Frontal cortex (tissue), 4 donors: ENCODE data around the gene SLFN12L. TPM values are rescaled to one million over a fixed set of nuclear protein-coding genes. Genes with fewer than 3 reads are reported as not detected.
"Not testable (repeated sequence)": the region's sequence is repeated elsewhere in the genome, so short reads cannot be mapped to it uniquely, and the experiment has no call there.

ENCODE experiments used
- DNase-seq, 2 donors: peaks; one replicate each; pipeline ENCODE4 v3.0.0; 2012; ENCODE audit warnings: low spot score in 2 of 2
- FAIRE-seq: peaks from 2 replicates; lab custom pipeline; 2012; peaks lifted over from hg19 to GRCh38; lab: Jason Lieb, UNC
- total RNA-seq: library from RNA; depleted of rRNA; stranded (reverse); fragments of >200 nt; gene quantifications from one replicate; pipeline ENCODE4 v1.2.3, GENCODE V29; 2014
- donor health status: control.
- donor health status: control.
- donor health status: control.

Gene SLFN12L
- total RNA-seq, 1 donor from 2014 or later = 0.41 TPM

DNA sequence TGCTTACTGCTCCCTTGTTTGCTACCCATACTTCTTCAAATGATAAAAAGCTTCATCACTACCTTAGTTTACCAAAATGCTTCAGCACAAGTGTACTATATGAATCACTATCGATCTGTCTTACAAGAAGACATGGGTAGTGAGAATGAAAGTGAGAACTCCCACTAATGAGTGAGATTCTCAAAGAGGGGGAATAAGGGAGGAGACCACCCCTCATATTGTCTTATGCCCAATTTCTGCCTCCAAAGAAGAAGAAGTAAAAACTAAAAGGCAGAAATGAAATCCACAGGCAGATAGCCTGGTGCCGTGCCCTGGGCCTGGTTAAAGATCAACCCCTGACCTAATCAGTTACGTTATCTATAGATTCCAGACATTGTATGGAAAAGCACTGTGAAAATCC lies 29.8 kb downstream of the SLFN12L start:
- not testable (repeated sequence) for FAIRE-seq, DNase-seq

DNA sequence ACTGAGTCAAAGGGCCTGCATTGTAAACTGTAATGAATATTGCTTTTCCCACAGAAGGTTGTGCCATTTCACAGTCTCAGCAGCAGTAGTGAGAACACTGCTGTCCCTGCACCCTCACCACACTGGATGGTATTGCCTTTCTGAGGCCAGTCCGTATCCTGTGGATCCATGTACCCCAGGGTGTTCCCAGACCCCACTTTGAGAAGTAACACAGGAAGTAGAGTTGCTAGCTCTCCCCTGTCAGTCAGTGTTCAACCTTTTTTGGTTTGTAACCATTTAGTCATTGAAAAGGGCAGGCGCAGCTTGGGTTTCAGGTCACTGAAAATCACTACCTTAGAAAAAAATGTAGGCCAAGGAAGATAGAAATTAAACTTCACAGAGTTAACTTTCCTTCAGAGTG lies 37.9 kb downstream of the SLFN12L start:
- FAIRE-seq = no peak
- no peak for DNase-seq

GRCh38 chr17:35498448-35499178 lies 38.9 kb downstream of the SLFN12L start:
- no peak for FAIRE-seq
- DNase-seq = no peak

DNA sequence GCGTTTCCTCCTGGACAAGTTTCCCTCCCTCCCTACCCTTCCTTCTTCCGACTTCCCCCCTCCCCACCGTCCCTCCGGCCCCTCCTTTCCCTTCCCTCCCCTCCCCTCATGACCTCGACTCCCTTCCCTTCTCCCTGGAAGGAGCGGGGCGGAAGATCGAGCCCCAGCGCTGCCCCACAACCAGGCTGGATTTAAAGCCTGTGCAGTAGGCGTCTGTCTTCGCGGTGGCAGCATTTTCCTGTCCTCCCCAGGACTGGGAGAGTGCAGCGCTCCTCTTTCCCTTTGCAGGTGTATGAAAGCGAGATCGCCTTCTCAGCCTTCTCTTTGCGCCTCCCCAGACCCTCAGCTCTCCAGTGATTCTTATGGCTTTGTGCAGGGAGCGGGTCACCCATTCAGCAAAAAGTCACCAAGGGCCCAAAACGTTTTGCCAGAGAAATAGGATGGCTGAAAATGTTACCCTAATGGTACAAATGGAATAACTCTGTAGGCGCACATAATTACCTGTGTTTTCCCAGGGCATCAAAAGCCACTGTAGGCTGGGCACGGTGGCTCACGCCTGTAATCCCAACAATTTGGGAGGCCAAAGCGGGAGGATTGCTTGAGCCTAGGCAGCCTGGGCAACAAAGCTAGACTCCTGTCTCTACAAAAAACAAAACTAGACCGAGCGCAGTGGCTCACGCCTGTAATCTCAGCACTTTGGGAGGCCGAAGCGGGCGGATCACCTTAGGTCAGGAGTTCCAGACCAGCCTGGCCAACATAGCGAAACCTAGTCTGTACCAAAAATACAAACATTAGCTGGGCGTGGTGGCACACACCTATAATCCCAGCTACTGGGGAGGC lies 40.8 kb downstream of the SLFN12L start:
- DNase-seq (no peak), FAIRE-seq (no peak)

- DNase-seq = no peak
- no peak for FAIRE-seq
Observed at GRCh38 chr17:35493040-35493439, 44.4 kb downstream of the SLFN12L start.

- FAIRE-seq = no peak
- DNase-seq = no peak
Observed at GRCh38 chr17:35491417-35491816, 46.1 kb downstream of the SLFN12L start.

GRCh38 chr17:35489944-35490343 lies 47.5 kb downstream of the SLFN12L start:
- DNase-seq (no peak), FAIRE-seq (no peak)

GRCh38 chr17:35488991-35489390 lies 48.5 kb downstream of the SLFN12L start:
- no peak for FAIRE-seq
- no peak for DNase-seq

DNA sequence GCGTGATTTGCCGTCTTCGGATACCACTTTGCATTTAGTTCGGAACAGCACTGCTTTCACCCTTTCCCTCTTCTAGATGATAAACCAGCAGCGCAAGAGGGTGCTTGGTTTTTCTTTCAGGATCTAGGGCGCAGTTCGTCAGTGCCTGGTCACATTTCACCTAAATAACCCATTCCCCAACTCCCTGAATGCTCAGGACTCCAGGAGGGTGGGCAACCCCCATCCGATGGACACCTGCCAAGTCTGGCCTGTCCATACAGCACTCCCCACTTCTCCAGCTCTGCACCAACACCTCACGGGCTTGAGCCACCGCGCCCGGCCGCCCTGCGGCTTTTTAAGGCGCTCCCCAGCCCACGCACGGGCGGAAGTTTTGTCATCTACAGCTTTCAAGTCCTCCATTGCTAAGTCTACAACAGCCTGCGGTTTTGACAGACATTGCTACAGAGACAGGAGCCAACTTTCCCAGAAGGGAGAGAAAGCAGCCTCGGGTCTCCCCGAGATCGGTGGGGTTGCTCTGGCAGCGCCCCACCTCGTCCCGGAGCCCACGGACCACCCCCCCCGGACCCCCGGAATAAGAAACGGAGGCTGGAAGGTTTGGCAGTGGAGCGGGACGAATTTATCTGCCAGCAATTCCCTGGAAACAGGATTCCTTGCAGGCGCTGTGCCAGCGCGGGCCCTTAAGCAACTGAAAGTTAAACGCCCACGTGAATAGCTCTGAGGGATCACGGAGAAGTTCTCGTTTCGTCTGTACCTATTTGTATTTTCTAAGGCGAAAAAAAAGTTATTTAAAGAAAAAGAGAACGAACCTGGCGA lies 50.4 kb downstream of the SLFN12L start:
- no peak for DNase-seq
- FAIRE-seq = no peak

- DNase-seq = no peak
- FAIRE-seq = no peak
Observed at GRCh38 chr17:35479271-35479670, 58.2 kb downstream of the SLFN12L start.

- DNase-seq = no peak
Observed at GRCh38 chr17:35477248-35477647, 60.2 kb downstream of the SLFN12L start.

DNA sequence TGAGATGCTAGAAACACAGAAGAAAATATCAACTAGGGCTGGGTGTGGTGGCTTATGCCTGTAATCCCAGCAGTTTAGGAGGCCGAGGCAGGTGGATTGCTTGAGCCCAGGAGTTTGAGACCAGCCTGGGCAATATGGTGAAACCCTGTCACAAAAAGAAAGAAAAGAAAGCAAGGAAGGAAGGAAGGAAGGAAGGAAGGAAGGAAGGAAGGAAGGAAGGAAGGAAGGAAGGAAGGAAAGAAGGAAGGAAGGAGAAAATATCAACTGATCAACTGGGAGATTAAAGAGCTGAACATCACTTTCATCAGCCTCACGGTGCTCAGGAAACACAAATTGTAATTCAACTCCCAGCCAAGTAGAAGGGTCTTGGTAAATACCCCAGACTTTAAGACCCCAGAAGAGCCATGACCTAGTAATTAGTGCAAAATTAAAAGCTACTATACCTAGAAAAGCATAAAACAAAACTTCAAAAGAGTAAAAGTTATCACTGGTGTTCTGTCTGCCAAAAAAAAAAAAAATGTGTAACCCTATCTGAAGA lies 61.1 kb downstream of the SLFN12L start:
- no peak for DNase-seq
- FAIRE-seq = no peak

More at GRCh38 chr17:35477248-35477647, 60.2 kb downstream of the SLFN12L start:
- FAIRE-seq = no peak

DNA sequence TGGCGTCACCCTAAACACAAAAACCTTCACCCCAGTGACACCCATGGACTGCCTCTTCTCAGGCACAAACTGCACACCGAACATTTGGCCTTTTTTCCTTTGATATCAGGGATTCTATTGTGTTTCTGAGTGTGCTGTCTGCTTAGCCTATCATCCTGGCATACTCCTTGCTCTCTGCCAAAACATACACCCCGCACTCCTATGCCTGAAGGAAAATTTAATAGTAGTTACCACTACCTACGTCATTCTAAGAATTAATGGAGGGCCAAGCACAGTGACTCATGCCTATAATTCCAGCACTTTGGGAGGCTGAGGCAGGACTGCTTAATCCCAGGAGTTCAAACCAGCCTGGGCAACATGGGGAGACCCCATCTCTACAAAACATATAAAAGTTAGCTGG lies 69.0 kb downstream of the SLFN12L start:
- no peak for DNase-seq
- no peak for FAIRE-seq

- FAIRE-seq = no peak
- no peak for DNase-seq
Observed at GRCh38 chr17:35467824-35468223, 69.7 kb downstream of the SLFN12L start.

- peak in 1 of 2 donors; percentile 12 for DNase-seq
Observed at GRCh38 chr17:35460354-35460851, 77.1 kb downstream of the SLFN12L start.

DNA sequence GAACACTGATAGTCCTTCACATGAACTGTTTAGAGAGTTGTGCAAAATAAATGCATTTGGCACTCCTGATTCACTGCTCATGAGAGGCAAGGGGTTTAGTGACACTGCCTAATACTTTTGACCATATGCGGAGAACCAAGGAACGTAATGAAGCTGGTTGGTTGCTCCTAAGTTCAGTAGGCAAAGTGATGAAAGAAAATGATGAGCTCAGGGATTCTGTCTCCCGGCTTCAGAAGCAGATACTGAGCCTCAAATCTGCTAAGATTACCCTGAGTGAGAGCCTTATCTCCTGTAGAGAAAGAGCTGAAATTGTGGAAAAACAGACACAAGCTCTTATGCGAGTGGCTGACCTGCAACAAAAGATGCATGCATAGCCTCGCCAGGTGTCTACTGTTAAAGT lies 83.4 kb downstream of the SLFN12L start:
- not testable (repeated sequence) for DNase-seq, FAIRE-seq

More at GRCh38 chr17:35460354-35460851, 77.1 kb downstream of the SLFN12L start:
- no peak for FAIRE-seq

GRCh38 chr17:35453171-35453570 lies 84.3 kb downstream of the SLFN12L start:
- FAIRE-seq (no peak), DNase-seq (no peak)

- no peak for FAIRE-seq
Observed at GRCh38 chr17:35449371-35449931, 88.0 kb downstream of the SLFN12L start.

DNA sequence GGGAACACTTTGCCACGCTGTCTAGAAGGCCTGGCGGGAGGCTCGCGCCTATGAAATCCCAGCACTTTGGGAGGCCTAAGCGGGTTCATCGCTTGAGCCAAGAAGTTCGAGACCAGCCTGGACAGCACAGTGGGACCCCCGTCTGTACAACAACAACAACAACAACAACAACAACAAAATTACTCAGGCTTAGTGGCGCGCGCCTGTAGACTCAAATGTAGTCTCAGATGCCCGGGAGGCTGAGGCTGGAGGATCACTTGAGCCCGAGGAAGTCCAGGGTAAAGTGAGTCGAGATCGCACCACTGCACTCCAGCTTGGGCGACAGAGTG lies 88.6 kb downstream of the SLFN12L start:
- FAIRE-seq (no peak), DNase-seq (no peak)

More at GRCh38 chr17:35449371-35449931, 88.0 kb downstream of the SLFN12L start:
- no peak for DNase-seq
